Myocyte (in vitro differentiated cells): ENCODE data around the gene DLG2. TPM values are rescaled to one million over a fixed set of nuclear protein-coding genes. Genes with fewer than 3 reads are reported as not detected.
A peak's percentile ranks its signal among the peaks of the same experiment; 100 is the strongest.
"Not testable (repeated sequence)": the region's sequence is repeated elsewhere in the genome, so short reads cannot be mapped to it uniquely, and the experiment has no call there.

Source experiments
- DNase-seq: peaks from one replicate; pipeline ENCODE4 v3.0.0-alpha.2; 2012; ENCODE audit warnings: low read depth
- total RNA-seq: library from RNA; depleted of rRNA; stranded (reverse); fragments of >200 nt; gene quantifications from 2 replicates; pipeline ENCODE4 v1.2.3, GENCODE V29; 2014

The DLG2 gene
- total RNA-seq, 1 donor from 2014 or later = 9.5 TPM

GRCh38 chr11:83768489-83768888 lies 1858.7 kb downstream of the DLG2 start:
- DNase-seq = no peak

- DNase-seq = no peak
These were observed 1860.2 kb downstream of the DLG2 start for GRCh38 chr11:83766932-83767331.

DNA sequence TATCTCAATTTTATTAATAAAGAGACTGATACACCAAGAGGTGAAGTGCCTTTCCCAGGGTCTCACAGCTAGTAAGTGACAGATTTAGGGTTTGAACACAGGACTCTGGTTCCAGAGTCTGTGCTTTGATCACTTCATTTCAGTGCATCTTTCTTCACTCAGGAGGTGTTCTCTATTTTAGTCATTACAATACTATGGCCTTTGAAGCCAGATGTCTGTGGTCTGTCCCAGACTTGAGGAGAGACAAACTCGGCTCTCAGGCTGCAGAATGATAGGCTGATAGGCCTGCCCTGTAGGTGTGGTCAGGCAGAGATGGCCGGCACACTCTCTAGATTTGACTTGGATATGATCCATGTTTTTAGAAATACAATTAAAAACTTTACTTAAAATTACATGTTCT lies 1862.5 kb downstream of the DLG2 start:
- peak; percentile 6 for DNase-seq

DNA sequence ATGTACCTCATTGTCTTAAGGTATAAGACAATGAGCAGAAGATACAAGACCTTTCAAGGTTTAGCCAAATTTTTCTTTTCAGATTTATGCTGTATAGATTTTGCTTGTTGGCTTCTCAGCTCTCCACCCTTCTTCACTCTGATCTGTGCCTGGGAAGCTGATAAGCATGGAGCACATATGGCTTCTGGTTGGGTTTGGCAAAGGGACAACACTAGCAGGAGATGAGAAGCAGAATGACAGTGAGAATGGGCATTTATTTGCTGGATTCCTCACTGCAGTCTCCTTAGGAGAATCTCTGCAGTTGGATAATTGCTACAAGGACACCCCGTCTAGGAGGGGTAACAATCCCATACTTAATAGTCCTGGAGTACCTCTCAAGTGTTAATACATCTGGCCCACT lies 1866.2 kb downstream of the DLG2 start:
- DNase-seq = no peak

DNA sequence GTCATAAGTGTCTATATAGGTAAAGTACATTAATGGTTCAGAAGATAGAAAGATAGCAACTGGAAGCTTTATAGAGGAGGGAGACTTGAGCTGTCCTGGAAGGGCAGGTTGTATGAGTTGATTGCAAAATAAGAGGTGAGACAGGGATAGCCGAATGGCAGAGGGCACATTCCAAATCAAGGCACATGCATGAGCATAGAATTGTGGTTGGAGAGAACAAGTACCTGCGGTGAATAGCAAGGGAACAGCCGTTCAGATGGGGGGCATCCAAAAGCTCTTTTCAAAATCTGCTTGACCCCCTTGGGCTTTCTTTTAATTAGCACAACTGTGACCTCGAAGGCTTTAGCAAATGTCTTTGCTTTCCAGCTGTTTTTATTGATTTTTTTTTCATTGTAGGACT lies 1868.0 kb downstream of the DLG2 start:
- no peak for DNase-seq

GRCh38 chr11:83751041-83751440 lies 1876.1 kb downstream of the DLG2 start:
- no peak for DNase-seq

GRCh38 chr11:83746921-83747585 lies 1880.1 kb downstream of the DLG2 start:
- no peak for DNase-seq

- no peak for DNase-seq
These were observed 1882.4 kb downstream of the DLG2 start for GRCh38 chr11:83744620-83745192.

DNA sequence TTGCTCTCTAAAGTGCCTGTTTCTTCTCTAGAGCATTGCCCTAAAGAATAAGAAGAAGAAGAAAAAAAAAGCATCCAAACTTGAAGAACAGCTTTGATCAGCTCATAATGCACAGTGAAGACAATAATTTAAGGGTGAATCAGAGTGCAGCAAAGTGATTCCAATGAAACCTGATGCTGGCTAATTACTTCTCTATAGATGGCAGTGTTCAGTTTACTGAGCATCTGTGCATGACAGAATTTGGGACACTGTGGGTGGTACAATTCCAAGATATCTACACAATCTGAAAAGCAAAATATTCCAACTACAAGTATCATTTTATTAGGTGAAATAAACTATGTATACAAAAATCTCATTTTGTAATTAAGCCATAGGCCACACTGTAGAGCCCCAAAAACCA lies 1890.5 kb downstream of the DLG2 start:
- no peak for DNase-seq

DNA sequence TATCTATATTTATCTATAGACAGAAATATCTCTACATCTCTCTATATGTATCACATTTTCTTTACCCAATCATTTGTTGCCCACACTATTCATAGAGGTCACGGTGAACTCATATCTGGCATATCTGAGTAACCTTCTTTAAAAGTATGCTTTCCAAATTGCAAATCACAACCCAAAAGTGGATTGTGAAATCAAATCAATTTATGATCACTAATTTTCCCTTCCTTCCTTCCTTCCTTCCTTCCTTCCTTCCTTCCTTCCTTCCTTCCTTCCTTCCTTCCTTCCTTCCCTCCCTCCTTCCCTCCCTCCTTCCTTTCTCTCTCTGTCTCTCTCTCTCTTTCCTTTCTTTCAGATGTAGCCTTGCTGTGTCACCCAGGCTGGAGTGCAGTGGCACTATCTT lies 1893.0 kb downstream of the DLG2 start:
- DNase-seq = no peak

GRCh38 chr11:83731288-83731687 lies 1895.9 kb downstream of the DLG2 start:
- DNase-seq = not testable (repeated sequence)

GRCh38 chr11:83728281-83728680 lies 1898.9 kb downstream of the DLG2 start:
- no peak for DNase-seq

- DNase-seq = no peak
These were observed 1899.9 kb downstream of the DLG2 start for GRCh38 chr11:83727251-83727650.

GRCh38 chr11:83726316-83726715 lies 1900.8 kb downstream of the DLG2 start:
- no peak for DNase-seq

- DNase-seq = peak; percentile 5
These were observed 1901.4 kb downstream of the DLG2 start for GRCh38 chr11:83725728-83726127.

- no peak for DNase-seq
These were observed 1901.9 kb downstream of the DLG2 start for GRCh38 chr11:83725269-83725560.

- peak; percentile 38 for DNase-seq
These were observed 1903.1 kb downstream of the DLG2 start for GRCh38 chr11:83723999-83724398.

- DNase-seq = no peak
These were observed 1904.6 kb downstream of the DLG2 start for GRCh38 chr11:83722392-83723119.

DNA sequence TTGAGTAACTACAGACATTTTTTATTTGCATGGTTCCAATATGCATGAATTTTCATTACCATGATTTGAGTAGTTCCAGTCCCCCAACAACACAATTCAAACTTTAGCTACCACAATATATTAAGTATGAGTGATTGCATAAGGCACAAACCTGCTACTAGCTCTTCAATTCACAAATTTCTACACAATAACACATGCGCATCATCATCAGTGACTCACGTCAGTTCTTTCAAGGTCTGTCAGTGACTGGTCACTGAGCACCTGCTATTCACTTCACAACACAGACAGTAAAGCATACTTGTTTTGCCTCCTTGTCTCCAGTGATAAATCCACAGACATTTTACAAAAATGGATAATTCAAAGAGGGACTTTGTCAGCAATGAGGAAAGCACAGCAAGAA lies 1905.9 kb downstream of the DLG2 start:
- DNase-seq = peak; percentile 3

DNA sequence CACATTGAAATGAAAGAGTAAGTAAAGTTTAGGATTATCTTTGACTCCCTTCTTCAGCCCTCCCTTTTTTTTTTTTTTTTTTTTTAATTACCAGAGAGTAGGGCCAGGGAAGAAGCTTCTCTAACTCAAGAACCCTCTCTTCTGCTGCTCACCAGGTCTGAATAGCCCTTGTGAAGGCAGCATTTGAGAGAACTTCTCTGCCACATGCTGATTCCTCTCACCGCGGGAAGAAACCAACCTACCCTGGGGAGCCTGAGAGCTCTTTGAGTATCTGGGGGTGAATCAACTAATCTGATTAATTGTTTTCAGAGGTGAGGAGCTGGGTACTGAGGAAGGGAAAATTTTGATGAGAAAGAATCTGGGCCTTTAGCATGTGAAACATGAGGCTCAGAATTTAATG lies 1906.5 kb downstream of the DLG2 start:
- DNase-seq = no peak

- DNase-seq = no peak
These were observed 1909.6 kb downstream of the DLG2 start for GRCh38 chr11:83717537-83717936.

- DNase-seq = no peak
These were observed 1911.1 kb downstream of the DLG2 start for GRCh38 chr11:83715927-83716535.
